Tracheal epithelial cell (primary cell): ENCODE measurements around the gene MFSD2B. TPM values are rescaled to one million over a fixed set of nuclear protein-coding genes. Genes with fewer than 3 reads are reported as not detected.

ENCODE experiments used
- total RNA-seq: library from RNA; depleted of rRNA; stranded (reverse); fragments of >200 nt; gene quantifications from 2 replicates; pipeline ENCODE4 v1.2.1, GENCODE V29; 2014

MFSD2B gene, protein sequence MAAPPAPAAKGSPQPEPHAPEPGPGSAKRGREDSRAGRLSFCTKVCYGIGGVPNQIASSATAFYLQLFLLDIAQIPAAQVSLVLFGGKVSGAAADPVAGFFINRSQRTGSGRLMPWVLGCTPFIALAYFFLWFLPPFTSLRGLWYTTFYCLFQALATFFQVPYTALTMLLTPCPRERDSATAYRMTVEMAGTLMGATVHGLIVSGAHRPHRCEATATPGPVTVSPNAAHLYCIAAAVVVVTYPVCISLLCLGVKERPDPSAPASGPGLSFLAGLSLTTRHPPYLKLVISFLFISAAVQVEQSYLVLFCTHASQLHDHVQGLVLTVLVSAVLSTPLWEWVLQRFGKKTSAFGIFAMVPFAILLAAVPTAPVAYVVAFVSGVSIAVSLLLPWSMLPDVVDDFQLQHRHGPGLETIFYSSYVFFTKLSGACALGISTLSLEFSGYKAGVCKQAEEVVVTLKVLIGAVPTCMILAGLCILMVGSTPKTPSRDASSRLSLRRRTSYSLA
- total RNA-seq: 0.24 TPM in 1 of 2 replicates, not detected in the other

DNA sequence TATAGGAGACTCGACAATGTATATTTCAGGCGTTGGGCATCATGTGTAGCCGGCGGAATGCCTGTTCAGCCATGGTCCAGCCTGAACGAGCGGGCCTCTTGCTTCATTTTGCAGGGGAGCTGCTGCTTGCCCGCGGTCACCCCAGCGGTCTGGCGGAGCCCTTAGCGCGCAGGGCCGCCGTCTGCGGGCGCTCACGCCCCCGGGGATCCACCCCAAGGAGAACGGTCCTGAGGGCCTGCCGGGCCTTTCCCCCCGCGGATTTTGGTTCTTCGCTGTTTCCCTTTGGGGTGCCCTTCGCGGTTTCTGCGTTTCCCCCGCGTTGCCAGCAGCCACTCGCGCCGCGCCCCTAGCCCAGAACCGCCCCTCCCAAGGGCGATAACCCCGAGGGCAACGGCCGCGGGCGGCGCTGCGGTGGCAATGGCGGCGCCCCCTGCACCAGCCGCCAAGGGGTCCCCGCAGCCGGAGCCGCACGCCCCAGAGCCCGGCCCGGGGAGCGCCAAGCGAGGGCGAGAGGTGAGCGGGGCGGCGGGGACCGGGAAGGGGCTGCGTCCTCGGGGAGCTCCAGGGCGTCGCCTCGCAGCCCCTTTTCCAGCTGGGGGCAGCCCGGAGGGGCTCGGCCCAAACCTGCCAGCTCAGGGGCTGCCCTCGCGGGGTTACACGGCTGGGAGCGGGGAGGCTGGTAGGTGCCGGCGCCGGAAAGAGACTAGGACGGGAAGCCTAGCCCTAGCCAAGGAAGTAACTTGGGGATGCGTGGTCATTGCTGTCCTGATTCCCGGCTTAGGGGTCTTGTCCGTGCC is at the start of gene MFSD2B:
MFSD2B (plus strand) TSS at position 406 of the 797 bp plus-strand sequence; CDS start at position 418, 12 bp downstream.

GRCh38 chr2:24046930-24047702 is 37.2 kb downstream of the MFSD2B start, which contains the start of gene WDCP:
Gene WDCP (minus strand): TSS chr2:24047391. CDS start chr2:24039494, 7,897 bp downstream.

GRCh38 chr2:24049485-24050021 is 39.7 kb downstream of the MFSD2B start, which contains the start of gene FKBP1B:
Gene FKBP1B (plus strand): TSS chr2:24049741. CDS start chr2:24049850, 109 bp downstream.

Other genes starting within 250 kb of the MFSD2B start
- 7.5 and 9.4 TPM in 2 replicates for gene ATAD2B, start 83.0 kb upstream of the MFSD2B start, total RNA-seq
- gene UBXN2A, start 69.6 kb upstream of the MFSD2B start, total RNA-seq: 13.0 and 13.5 TPM in 2 replicates
- 5.1 and 5.5 TPM in 2 replicates for gene WDCP, start 37.3 kb downstream of the MFSD2B start, total RNA-seq
- 13.7 and 15.1 TPM in 2 replicates for gene FKBP1B, start 39.7 kb downstream of the MFSD2B start, total RNA-seq
- 166 and 212 TPM in 2 replicates for gene SF3B6, start 66.2 kb downstream of the MFSD2B start, total RNA-seq
- 20.2 and 49.6 TPM in 2 replicates for gene TP53I3, start 74.7 kb downstream of the MFSD2B start, total RNA-seq
- 0.21 and 0.48 TPM in 2 replicates for gene PFN4, start 113.2 kb downstream of the MFSD2B start, total RNA-seq
- gene FAM228B, start 113.4 kb downstream of the MFSD2B start, total RNA-seq: 6.8 and 10.1 TPM in 2 replicates
- 0.43 TPM in 1 of 2 replicates, not detected in the other for gene FAM228A, start 165.0 kb downstream of the MFSD2B start, total RNA-seq